Astrocyte (in vitro differentiated cells and primary cell): ENCODE measurements around the gene CHST6. TPM values are rescaled to one million over a fixed set of nuclear protein-coding genes. Genes with fewer than 3 reads are reported as not detected.
A peak's percentile ranks its signal among the peaks of the same experiment; 100 is the strongest.

Source experiments
- DNase-seq: peaks from one replicate; pipeline ENCODE4 v3.0.0-alpha.2; 2010; ENCODE audit warnings: low read depth
- FAIRE-seq: peaks from 2 replicates; lab custom pipeline; 2011; peaks lifted over from hg19 to GRCh38; lab: Jason Lieb, UNC
- H2AFZ ChIP-seq: 2 replicates; pipeline ENCODE4 v1.6.0; 2012; ENCODE audit warnings: low read depth, low read length, inconsistent platforms
- H3K27ac ChIP-seq: 2 replicates; pipeline ENCODE4 v1.5.1; 2011; ENCODE audit warnings: low read depth, low read length, inconsistent platforms
- H3K27me3 ChIP-seq: 2 replicates; pipeline ENCODE4 v1.6.0; 2011; ENCODE audit warnings: low read length, inconsistent platforms; ENCODE audit not compliant: insufficient read depth
- H3K36me3 ChIP-seq: 2 replicates; pipeline ENCODE4 v1.5.1; 2011; ENCODE audit warnings: low read length, inconsistent platforms; ENCODE audit not compliant: insufficient read depth
- H3K4me1 ChIP-seq: 2 replicates; pipeline ENCODE4 v1.5.1; 2011; ENCODE audit warnings: low read length, inconsistent platforms; ENCODE audit not compliant: insufficient read depth
- H3K4me2 ChIP-seq: 2 replicates; pipeline ENCODE4 v1.6.0; 2012; ENCODE audit warnings: low read length, inconsistent platforms
- H3K4me3 ChIP-seq: 2 replicates; pipeline ENCODE4 v1.5.1; 2011; ENCODE audit warnings: low read depth, mild to moderate bottlenecking, low read length, inconsistent platforms; ENCODE audit not compliant: insufficient read depth
- H3K79me2 ChIP-seq: 2 replicates; pipeline ENCODE4 v1.6.0; 2012; ENCODE audit warnings: mild to moderate bottlenecking, low read length, inconsistent platforms; ENCODE audit not compliant: insufficient read depth
- H3K9ac ChIP-seq: 2 replicates; pipeline ENCODE4 v1.6.0; 2012; ENCODE audit warnings: mild to moderate bottlenecking, low read length, inconsistent platforms
- H3K9me3 ChIP-seq: 2 replicates; pipeline ENCODE4 v1.5.1; 2012; ENCODE audit warnings: low read depth, mild to moderate bottlenecking, low read length, inconsistent platforms; ENCODE audit not compliant: insufficient read depth
- H4K20me1 ChIP-seq: 2 replicates; pipeline ENCODE4 v1.6.0; 2012; ENCODE audit warnings: low read length, inconsistent platforms; ENCODE audit not compliant: insufficient read depth
- H3K27ac Mint-ChIP-seq: one replicate; pipeline ENCODE4 v1.8.0; 2021; ENCODE audit warnings: mild to moderate bottlenecking, mixed read lengths; ENCODE audit not compliant: unreplicated experiment
- H3K27me3 Mint-ChIP-seq: one replicate; pipeline ENCODE4 v1.8.0; 2021; ENCODE audit warnings: low read depth, mixed read lengths; ENCODE audit not compliant: unreplicated experiment
- H3K36me3 Mint-ChIP-seq: one replicate; pipeline ENCODE4 v1.8.0; 2021; ENCODE audit warnings: low read depth, mixed read lengths; ENCODE audit not compliant: unreplicated experiment
- H3K4me1 Mint-ChIP-seq: one replicate; pipeline ENCODE4 v1.8.0; 2021; ENCODE audit warnings: low read depth, mixed read lengths; ENCODE audit not compliant: unreplicated experiment
- H3K4me3 Mint-ChIP-seq: one replicate; pipeline ENCODE4 v1.8.0; 2021; ENCODE audit warnings: mild to moderate bottlenecking, moderate library complexity, mixed read lengths; ENCODE audit not compliant: unreplicated experiment
- H3K9me3 Mint-ChIP-seq: one replicate; pipeline ENCODE4 v1.8.0; 2021; ENCODE audit warnings: mild to moderate bottlenecking, mixed read lengths; ENCODE audit not compliant: unreplicated experiment
- CTCF ChIP-seq: IDR thresholded peaks from 2 replicates; pipeline ENCODE4 v1.5.1; 2011; ENCODE audit warnings: low read depth, mild to moderate bottlenecking, inconsistent platforms, low read length, moderate library complexity; ENCODE audit not compliant: insufficient read depth
- EZH2 ChIP-seq: IDR thresholded peaks from 2 replicates; pipeline ENCODE4 v1.6.1; 2012; ENCODE audit warnings: mild to moderate bottlenecking, low read length, inconsistent platforms; ENCODE audit not compliant: insufficient read depth
- total RNA-seq: library from RNA; stranded (reverse); gene quantifications from 2 replicates; pipeline ENCODE4 v1.2.1, GENCODE V29; 2021

The CHST6 gene
- total RNA-seq, 1 donor from 2014 or later = 2.5 TPM

- Mint-ChIP-seq H3K9me3 (no peaks in the 10 kb centered on the region), H3K27ac (no peak overlapping the region), H3K36me3 (peaks cover 2% of the 10 kb centered on the region), H3K4me1 (no peaks in the 10 kb centered on the region), H3K27me3 (peaks cover 11% of the 10 kb centered on the region), H3K4me3 (peak overlapping the region; percentile 83)
- peak overlapping the region; percentile 91 for H3K4me2 ChIP-seq
- peak overlapping the region; percentile 53 for H3K4me3 ChIP-seq
- TF ChIP-seq EZH2 (no peak), CTCF (no peak)
- H3K9me3 ChIP-seq = no peaks in the 10 kb centered on the region
- H3K27me3 ChIP-seq = peaks cover 12% of the 10 kb centered on the region
- no peaks in the 10 kb centered on the region for H3K4me1 ChIP-seq
- H3K9ac ChIP-seq = peak overlapping the region; percentile 43
- H3K27ac ChIP-seq = no peak overlapping the region
- FAIRE-seq (no peak), DNase-seq (no peak)
- no peaks in the 10 kb centered on the region for H4K20me1 ChIP-seq
- no peaks in the 10 kb centered on the region for H3K36me3 ChIP-seq
- peak overlapping the region; percentile 76 for H2AFZ ChIP-seq
- no peaks in the 10 kb centered on the region for H3K79me2 ChIP-seq
Observed at GRCh38 chr16:75494661-75495075, 573 bp downstream of the CHST6 start.

GRCh38 chr16:75494184-75494583 is 1.1 kb downstream of the CHST6 start:
- Mint-ChIP-seq H3K9me3 (no peaks in the 10 kb centered on the region), H3K36me3 (peaks cover 2% of the 10 kb centered on the region), H3K4me3 (peak overlapping the region; percentile 83), H3K27ac (no peak overlapping the region), H3K27me3 (peaks cover 11% of the 10 kb centered on the region), H3K4me1 (no peaks in the 10 kb centered on the region)
- no peaks in the 10 kb centered on the region for H4K20me1 ChIP-seq
- no peaks in the 10 kb centered on the region for H3K79me2 ChIP-seq
- H3K4me1 ChIP-seq = no peaks in the 10 kb centered on the region
- no peaks in the 10 kb centered on the region for H3K36me3 ChIP-seq
- H3K9me3 ChIP-seq = no peaks in the 10 kb centered on the region
- DNase-seq = no peak
- no peak overlapping the region for H3K27ac ChIP-seq
- H2AFZ ChIP-seq = peak overlapping the region; percentile 76
- H3K4me3 ChIP-seq = no peak overlapping the region
- TF ChIP-seq EZH2 (no peak), CTCF (no peak)
- FAIRE-seq = no peak
- no peak overlapping the region for H3K9ac ChIP-seq
- peaks cover 12% of the 10 kb centered on the region for H3K27me3 ChIP-seq
- peak overlapping the region; percentile 91 for H3K4me2 ChIP-seq

- FAIRE-seq (no peak), DNase-seq (no peak)
- H3K4me2 ChIP-seq = no peak overlapping the region
- no peaks in the 10 kb centered on the region for H4K20me1 ChIP-seq
- H3K9ac ChIP-seq = no peak overlapping the region
- H3K27ac ChIP-seq = no peak overlapping the region
- H3K4me3 Mint-ChIP-seq = no peak overlapping the region
- H3K4me1 Mint-ChIP-seq = peaks cover 1% of the 10 kb centered on the region
- H3K36me3 Mint-ChIP-seq = peaks cover 2% of the 10 kb centered on the region
- H3K4me3 ChIP-seq = no peak overlapping the region
- H2AFZ ChIP-seq = no peak overlapping the region
- no peaks in the 10 kb centered on the region for H3K36me3 ChIP-seq
- H3K27me3 ChIP-seq = peaks cover 12% of the 10 kb centered on the region
- no peak overlapping the region for H3K27ac Mint-ChIP-seq
- peaks cover 11% of the 10 kb centered on the region for H3K27me3 Mint-ChIP-seq
- H3K4me1 ChIP-seq = no peaks in the 10 kb centered on the region
- H3K79me2 ChIP-seq = no peaks in the 10 kb centered on the region
- H3K9me3 Mint-ChIP-seq = no peaks in the 10 kb centered on the region
- H3K9me3 ChIP-seq = no peaks in the 10 kb centered on the region
- no peak for TF ChIP-seq CTCF
- TF ChIP-seq EZH2 = no peak
Observed at GRCh38 chr16:75491876-75492275, 3.4 kb downstream of the CHST6 start.
